K562 (cell line): ENCODE results near the gene COLEC12. TPM values are rescaled to one million over a fixed set of nuclear protein-coding genes. Genes with fewer than 3 reads are reported as not detected.

Experiments
- E2F5 ChIP-seq: sonication (generic); formaldehyde crosslinking; IDR thresholded peaks from 2 replicates; pipeline ENCODE4 v1.8.0; 2022; ENCODE audit warnings: mild to moderate bottlenecking, missing genetic modification reagents
- HMGN3 ChIP-seq: IDR thresholded peaks from 2 replicates; pipeline ENCODE4 v1.6.1; 2011; ENCODE audit warnings: borderline replicate concordance, low read depth, mild to moderate bottlenecking, mixed read lengths, low read length; ENCODE audit not compliant: insufficient read length; ENCODE audit errors: extremely low read depth
- HNRNPL ChIP-seq: fragments of 200-400 bp; formaldehyde crosslinking; IDR thresholded peaks from 2 replicates; pipeline ENCODE4 v1.6.1; 2017; ENCODE audit warnings: low read depth, mild to moderate bottlenecking, low read length
- ILF3 ChIP-seq: fragments of 450-650 bp; IDR thresholded peaks from 2 replicates; pipeline ENCODE4 v1.6.1; 2018; ENCODE audit warnings: antibody characterized with exemption, mild to moderate bottlenecking, moderate library complexity, borderline replicate concordance
- IRF1 ChIP-seq: sonication (generic); formaldehyde crosslinking; IDR thresholded peaks from 2 replicates; pipeline ENCODE4 v1.8.0; 2022; ENCODE audit warnings: missing genetic modification reagents, mild to moderate bottlenecking, borderline replicate concordance
- KAT8 ChIP-seq: fragments of 450-650 bp; IDR thresholded peaks from 2 replicates; pipeline ENCODE4 v1.6.1; 2016; ENCODE audit warnings: low read depth, mild to moderate bottlenecking
- SRSF7 ChIP-seq: fragments of 200-400 bp; formaldehyde crosslinking; optimal IDR thresholded peaks from 2 replicates; pipeline ENCODE3; 2017; ENCODE audit warnings: mild to moderate bottlenecking, low read depth, low read length
- TCF7L2 ChIP-seq: fragments of 150-350 bp; IDR thresholded peaks from 2 replicates; pipeline ENCODE4 v1.6.1; 2016; ENCODE audit warnings: low read depth, mild to moderate bottlenecking, low read length, moderate library complexity
- ZBTB8A ChIP-seq: fragments of 450-650 bp; IDR thresholded peaks from 2 replicates; pipeline ENCODE4 v1.6.1; 2018; ENCODE audit warnings: mild to moderate bottlenecking, moderate library complexity; ENCODE audit not compliant: partially characterized antibody
- ZNF318 ChIP-seq, 2 experiments: fragments of 450-650 bp; IDR thresholded peaks; 2 replicates each; pipeline ENCODE4 v1.6.1; 2016; ENCODE audit warnings: mild to moderate bottlenecking in 2 of 2, borderline replicate concordance in 1 of 2, low read depth in 1 of 2, moderate library complexity in 1 of 2
- polyA plus RNA-seq, 8 experiments: library from polyadenylated mRNA; depleted of rRNA in 4 of 8; stranded (reverse) in 5 of 8; unstranded in 3 of 8; fragments of >200 nt; fragmentation: Nextera tagmentation in 2 of 8; fragmentation: Illumina TruSeq in 1 of 8; extraction: Ambion mirVana in 2 of 8; extraction: Trizol in 1 of 8; gene quantifications; 2 replicates each; pipeline versions ENCODE4 v1.2.1 to v1.2.3, GENCODE V29; 2011 to 2014; ENCODE audit warnings: inconsistent platforms in 1 of 8, missing spikeins in 1 of 8
- total RNA-seq, 7 experiments: library from RNA; depleted of rRNA in 6 of 7; stranded (reverse); fragments of >200 nt in 6 of 7; fragmentation: Illumina TruSeq in 2 of 7; extraction: Trizol in 2 of 7; gene quantifications; 2 replicates each; pipeline versions ENCODE4 v1.2.1 to v1.2.3, GENCODE V29; 2011 to 2021; ENCODE audit warnings: low replicate concordance in 1 of 7
- TF ChIP-seq, protein P1 (sequence below): fragments of 250-450 bp; sonication (Bioruptor Pico); IDR thresholded peaks from 2 replicates; pipeline ENCODE4 v1.9.0; 2021; ENCODE audit warnings: mild to moderate bottlenecking, inconsistent platforms

Gene COLEC12
- total and polyA plus RNA-seq, 9 of the 15 experiments (the other 6 are each of a cell fraction or from before 2014, with no cell fraction given), result 0.04 TPM; not detected in 8

DNA sequence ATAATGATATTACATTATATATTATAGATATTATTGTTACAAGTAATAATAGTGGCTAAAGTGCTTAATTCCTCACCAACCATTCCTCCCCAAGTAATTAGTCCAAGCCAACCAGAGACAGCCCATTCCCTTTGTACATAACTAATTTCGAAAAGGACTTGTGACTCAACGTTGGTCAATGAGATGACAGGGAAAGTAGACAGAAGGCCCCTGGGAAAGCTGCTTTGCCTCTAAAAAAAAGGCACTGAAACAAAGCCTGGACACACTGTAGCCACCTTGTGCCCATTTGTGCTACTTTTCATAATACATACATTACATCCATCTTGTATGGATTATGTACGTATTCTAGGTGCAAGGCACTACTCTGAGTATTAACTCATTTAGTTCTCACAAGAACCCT is 28.8 kb downstream of the COLEC12 start (continued):
- TF ChIP-seq ZNF318 (IDR thresholded peaks at IDR 0.05; ENCODE audit: borderline replicate concordance in 1 of 2, low read depth in 1 of 2), result no peak
- TF ChIP-seq ILF3, result no peak
- no peak for TF ChIP-seq HMGN3
- no peak for TF ChIP-seq ZBTB8A
- TF ChIP-seq SRSF7, result no peak
- TF ChIP-seq KAT8, result no peak
- no peak for TF ChIP-seq E2F5 (CRISPR knock-in tag)
- no peak for TF ChIP-seq TCF7L2
- TF ChIP-seq IRF1 (CRISPR knock-in tag), result no peak
- TF ChIP-seq HNRNPL, result no peak
- TF ChIP-seq, protein P1, sequence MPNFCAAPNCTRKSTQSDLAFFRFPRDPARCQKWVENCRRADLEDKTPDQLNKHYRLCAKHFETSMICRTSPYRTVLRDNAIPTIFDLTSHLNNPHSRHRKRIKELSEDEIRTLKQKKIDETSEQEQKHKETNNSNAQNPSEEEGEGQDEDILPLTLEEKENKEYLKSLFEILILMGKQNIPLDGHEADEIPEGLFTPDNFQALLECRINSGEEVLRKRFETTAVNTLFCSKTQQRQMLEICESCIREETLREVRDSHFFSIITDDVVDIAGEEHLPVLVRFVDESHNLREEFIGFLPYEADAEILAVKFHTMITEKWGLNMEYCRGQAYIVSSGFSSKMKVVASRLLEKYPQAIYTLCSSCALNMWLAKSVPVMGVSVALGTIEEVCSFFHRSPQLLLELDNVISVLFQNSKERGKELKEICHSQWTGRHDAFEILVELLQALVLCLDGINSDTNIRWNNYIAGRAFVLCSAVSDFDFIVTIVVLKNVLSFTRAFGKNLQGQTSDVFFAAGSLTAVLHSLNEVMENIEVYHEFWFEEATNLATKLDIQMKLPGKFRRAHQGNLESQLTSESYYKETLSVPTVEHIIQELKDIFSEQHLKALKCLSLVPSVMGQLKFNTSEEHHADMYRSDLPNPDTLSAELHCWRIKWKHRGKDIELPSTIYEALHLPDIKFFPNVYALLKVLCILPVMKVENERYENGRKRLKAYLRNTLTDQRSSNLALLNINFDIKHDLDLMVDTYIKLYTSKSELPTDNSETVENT (CRISPR knock-in tag), result no peak
